ENCODE results near the gene DUSP18.
"Not testable (repeated sequence)": the region's sequence is repeated elsewhere in the genome, so short reads cannot be mapped to it uniquely, and the experiment has no call there.

The DUSP18 gene

DNA sequence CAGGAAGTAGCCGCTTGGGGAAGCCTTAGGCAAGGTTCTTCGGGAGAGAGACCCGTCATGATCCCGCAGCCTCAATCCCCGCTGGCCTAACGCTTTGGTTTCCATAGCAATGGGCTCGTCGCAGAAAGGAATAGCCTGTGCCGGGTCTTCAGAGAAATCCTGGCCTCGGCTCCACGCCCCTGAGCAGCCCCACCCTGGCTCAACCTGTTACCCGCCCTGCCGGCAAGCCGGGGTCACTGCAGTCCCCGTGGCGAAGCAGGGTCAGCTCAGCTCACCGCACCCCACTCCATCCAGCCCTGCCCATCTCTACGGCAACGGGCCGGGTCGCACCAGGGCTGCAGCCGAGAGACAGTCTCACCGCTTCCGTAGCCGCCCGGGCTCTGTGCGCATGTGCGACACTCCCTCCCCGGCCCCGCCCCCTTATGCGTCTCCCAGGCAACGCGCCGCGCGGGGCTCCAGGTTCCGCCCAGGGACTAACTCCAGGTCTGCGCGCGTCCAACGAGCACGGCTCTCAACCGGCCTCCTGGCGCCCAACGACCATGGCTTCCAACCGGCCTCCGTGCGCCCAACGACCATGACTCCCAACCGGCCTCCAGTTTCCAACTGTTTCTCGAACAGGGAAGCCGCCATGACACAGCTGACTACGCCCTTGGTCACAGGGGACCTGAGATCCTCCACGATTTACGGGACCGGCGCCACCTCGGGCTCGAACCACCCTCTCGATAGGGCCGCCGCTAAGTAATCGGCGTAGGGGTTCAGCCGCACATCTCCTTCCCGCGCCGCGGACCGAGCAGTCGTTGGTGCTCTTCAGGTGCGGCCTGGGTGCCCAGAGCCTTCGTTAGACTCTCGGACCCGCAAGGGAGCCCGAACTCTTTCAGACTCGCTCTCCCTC lies at the start of gene DUSP18:
Gene DUSP18 (minus strand): TSS at position 382 of the 892 bp plus-strand sequence. CDS start 3,872 bp downstream, outside the sequence.
- Histone ChIP-seq H3K4me1 (ENCODE audit: control insufficient read depth in 1 of 2, insufficient read depth in 1 of 2, low read depth in 1 of 2, low read length in 1 of 2) (peaks cover 9 to 22% of the 10 kb centered on the region in 2 experiments), H3K36me3 (peaks cover 14% of the 10 kb centered on the region)

DNA sequence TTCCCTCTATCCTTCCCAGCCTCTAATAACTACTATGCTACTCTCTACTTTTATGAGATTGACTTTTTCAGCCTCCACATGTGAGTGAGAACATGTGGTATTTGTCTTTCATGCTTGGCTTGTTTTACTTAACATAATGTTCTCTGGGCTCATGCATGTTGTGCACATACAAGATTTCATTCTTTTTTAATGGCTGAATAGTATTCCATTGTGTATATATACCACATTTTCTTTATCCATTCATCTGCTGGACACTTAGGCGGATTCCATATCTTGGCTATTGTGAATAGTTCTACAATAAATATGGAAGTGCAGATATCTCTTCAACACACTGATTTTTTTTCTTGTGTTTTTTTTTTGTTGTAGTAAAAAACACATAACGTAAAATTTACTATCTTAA lies 46.4 kb upstream of the DUSP18 start:
- no peaks in the 10 kb centered on the region for H3K36me3 ChIP-seq
- H3K27me3 ChIP-seq, result no peaks in the 10 kb centered on the region
- H3K9me3 ChIP-seq, result no peaks in the 10 kb centered on the region
- no peaks in the 10 kb centered on the region for H3K4me1 ChIP-seq (ENCODE audit: control insufficient read depth in 1 of 2, insufficient read depth in 1 of 2, low read depth in 1 of 2, low read length in 1 of 2)
- no peak overlapping the region for H3K4me3 ChIP-seq (ENCODE audit: low read depth in 1 of 2, low read length in 1 of 2)
- TF ChIP-seq, protein P1, sequence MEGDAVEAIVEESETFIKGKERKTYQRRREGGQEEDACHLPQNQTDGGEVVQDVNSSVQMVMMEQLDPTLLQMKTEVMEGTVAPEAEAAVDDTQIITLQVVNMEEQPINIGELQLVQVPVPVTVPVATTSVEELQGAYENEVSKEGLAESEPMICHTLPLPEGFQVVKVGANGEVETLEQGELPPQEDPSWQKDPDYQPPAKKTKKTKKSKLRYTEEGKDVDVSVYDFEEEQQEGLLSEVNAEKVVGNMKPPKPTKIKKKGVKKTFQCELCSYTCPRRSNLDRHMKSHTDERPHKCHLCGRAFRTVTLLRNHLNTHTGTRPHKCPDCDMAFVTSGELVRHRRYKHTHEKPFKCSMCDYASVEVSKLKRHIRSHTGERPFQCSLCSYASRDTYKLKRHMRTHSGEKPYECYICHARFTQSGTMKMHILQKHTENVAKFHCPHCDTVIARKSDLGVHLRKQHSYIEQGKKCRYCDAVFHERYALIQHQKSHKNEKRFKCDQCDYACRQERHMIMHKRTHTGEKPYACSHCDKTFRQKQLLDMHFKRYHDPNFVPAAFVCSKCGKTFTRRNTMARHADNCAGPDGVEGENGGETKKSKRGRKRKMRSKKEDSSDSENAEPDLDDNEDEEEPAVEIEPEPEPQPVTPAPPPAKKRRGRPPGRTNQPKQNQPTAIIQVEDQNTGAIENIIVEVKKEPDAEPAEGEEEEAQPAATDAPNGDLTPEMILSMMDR (IDR thresholded peaks at IDR 0.05), result no peak
- H3K27ac ChIP-seq, result no peak overlapping the region

More for the DNA sequence above, at the start of gene DUSP18:
- TF ChIP-seq, protein P1 (IDR thresholded peaks at IDR 0.05), result peak; percentile 57
- H3K27ac ChIP-seq, result peak within 1 kb of the TSS; percentile 66
- peaks cover 31% of the 10 kb centered on the region for H3K27me3 ChIP-seq
- no peaks in the 10 kb centered on the region for H3K9me3 ChIP-seq
- peak within 1 kb of the TSS; percentile 71 to 98 for H3K4me3 ChIP-seq (ENCODE audit: low read depth in 1 of 2, low read length in 1 of 2)

DNA sequence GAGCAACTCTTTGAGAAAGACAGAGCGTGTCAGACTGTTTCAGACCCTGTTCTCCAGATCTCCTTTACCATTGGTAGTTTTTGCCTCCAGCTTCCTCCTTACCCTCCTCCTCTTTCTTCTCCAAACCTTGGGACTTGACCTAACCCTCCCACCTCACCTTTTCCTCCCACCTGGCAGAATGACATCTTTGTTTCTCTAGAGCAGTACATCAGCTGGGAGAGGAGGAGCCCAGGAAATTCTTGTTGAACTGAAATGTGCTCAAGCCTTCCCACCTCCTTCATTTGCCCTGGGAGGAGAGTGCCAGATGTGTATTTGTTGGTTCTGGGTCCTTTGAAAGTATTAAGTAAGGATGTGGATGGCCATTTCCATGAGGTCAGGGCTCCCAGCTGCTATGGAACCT lies 44.4 kb upstream of the DUSP18 start:
- no peak overlapping the region for H3K27ac ChIP-seq
- H3K27me3 ChIP-seq, result no peaks in the 10 kb centered on the region
- TF ChIP-seq, protein P1 (IDR thresholded peaks at IDR 0.05), result no peak
- no peaks in the 10 kb centered on the region for H3K4me1 ChIP-seq (ENCODE audit: control insufficient read depth in 1 of 2, insufficient read depth in 1 of 2, low read depth in 1 of 2, low read length in 1 of 2)
- no peaks in the 10 kb centered on the region for H3K36me3 ChIP-seq
- no peak overlapping the region for H3K4me3 ChIP-seq (ENCODE audit: low read depth in 1 of 2, low read length in 1 of 2)
- H3K9me3 ChIP-seq, result no peaks in the 10 kb centered on the region

DNA sequence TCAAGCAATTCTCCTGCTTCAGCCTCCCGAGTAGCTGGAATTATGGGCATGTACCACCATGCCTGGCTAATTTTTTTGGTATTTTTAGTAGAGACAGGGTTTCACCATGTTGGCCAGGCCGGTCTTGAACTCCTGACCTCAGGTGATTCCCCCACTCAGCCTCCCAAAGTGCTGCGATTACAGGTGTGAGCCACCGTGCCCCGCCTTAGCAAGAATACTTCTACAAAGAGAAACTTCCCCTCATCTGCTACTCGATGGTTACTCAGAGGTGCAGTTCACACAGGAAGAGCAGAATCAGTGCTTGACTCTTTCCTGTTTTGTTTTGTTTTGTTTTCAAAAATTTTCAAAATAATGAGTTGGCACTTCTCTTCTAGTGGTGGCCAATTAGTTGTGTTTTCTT lies 42.3 kb upstream of the DUSP18 start:
- H3K9me3 ChIP-seq, result not testable (repeated sequence)

DNA sequence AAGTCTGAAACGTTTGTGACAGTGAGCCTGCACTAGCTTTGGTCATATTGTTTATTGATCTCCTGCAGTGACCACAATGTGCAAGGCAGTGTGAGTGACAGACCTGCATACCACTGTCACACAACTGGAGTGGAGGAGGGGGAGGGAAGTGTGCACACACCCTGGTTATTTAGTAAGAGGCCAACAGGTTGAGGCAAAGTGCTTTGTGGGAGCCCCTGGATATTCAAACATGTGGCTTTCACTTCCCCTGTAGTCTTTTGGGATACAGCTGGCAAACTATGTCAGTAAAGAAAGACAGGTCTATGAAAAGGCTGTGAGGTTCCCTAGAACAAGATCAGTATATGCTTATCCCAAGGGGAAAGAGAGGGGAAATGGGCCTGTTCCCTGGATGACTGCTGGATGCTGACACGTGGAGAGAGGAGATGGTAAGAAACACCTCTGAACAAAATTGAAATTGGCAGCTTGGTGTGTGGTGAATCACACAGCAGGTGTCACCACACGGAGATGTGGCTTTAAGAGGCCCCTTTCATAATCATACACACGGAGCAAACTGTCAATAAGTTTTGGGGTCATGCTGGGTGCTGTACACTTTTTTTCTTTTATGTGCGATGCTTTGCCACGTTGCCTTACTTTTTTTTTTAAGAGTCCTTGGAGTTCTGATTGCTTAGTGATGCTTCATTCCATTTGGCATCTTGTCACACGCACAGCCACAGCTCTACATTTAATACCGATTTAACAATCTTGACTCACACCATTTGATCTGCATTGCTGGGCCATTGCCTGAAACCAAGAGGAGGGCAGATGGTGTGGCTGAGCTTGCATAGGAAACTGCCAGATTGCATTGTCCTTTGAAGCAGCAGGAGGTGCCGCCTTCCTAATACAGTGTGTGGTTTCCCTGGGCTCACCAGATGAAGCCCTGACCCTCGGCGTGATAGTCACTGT lies 38.3 kb upstream of the DUSP18 start:
- Histone ChIP-seq H3K36me3 (no peaks in the 10 kb centered on the region), H3K27me3 (peaks cover 13% of the 10 kb centered on the region), H3K27ac (no peak overlapping the region), H3K4me1 (ENCODE audit: control insufficient read depth in 1 of 2, insufficient read depth in 1 of 2, low read depth in 1 of 2, low read length in 1 of 2) (no peaks in the 10 kb centered on the region), H3K4me3 (ENCODE audit: low read depth in 1 of 2, low read length in 1 of 2) (no peak overlapping the region), H3K9me3 (no peaks in the 10 kb centered on the region)
- TF ChIP-seq, protein P1 (IDR thresholded peaks at IDR 0.05), result no peak

More for the DNA sequence above, 42.3 kb upstream of the DUSP18 start:
- not testable (repeated sequence) for H3K36me3 ChIP-seq; H3K27ac ChIP-seq; H3K4me3 ChIP-seq (ENCODE audit: low read depth in 1 of 2, low read length in 1 of 2); H3K4me1 ChIP-seq (ENCODE audit: control insufficient read depth in 1 of 2, insufficient read depth in 1 of 2, low read depth in 1 of 2, low read length in 1 of 2); H3K27me3 ChIP-seq
